Activated naive CD8-positive, alpha-beta T cell treated with anti-CD3 and anti-CD28 coated beads, Interleukin-2, amount 10 ng/mL, durations not matched to agents 7 days and 5 days (primary cell): Measurements from ENCODE around the gene TRAM1L1. TPM values are rescaled to one million over a fixed set of nuclear protein-coding genes. Genes with fewer than 3 reads are reported as not detected.

Experiments used
- ATAC-seq: fragments of 150-1000 bp; cut with Tn5 transposase; one replicate; pipeline ENCODE4 v1.10.0; 2021; ENCODE audit warnings: low read depth, moderate library complexity
- POLR2A ChIA-PET: fragments of 350-600 bp; sonication (Branson Sonifier 250); formaldehyde crosslinking; loops from one replicate; lab custom pipeline; 2021; ENCODE audit warnings: antibody characterized with exemption; lab: Charles Lee
- DNase-seq: peaks from one replicate; pipeline ENCODE4 v3.0.0; 2021
- H3K27ac Mint-ChIP-seq: one replicate; pipeline ENCODE4 v1.8.0; 2022; ENCODE audit warnings: mild to moderate bottlenecking, mixed read lengths
- H3K27me3 Mint-ChIP-seq: one replicate; pipeline ENCODE4 v1.8.0; 2022; ENCODE audit warnings: mild to moderate bottlenecking, moderate library complexity, mixed read lengths
- H3K36me3 Mint-ChIP-seq: one replicate; pipeline ENCODE4 v1.8.0; 2021; ENCODE audit warnings: mild to moderate bottlenecking, mixed read lengths
- H3K4me1 Mint-ChIP-seq: one replicate; pipeline ENCODE4 v1.8.0; 2021; ENCODE audit warnings: mixed read lengths
- H3K4me3 Mint-ChIP-seq: one replicate; pipeline ENCODE4 v1.8.0; 2022; ENCODE audit warnings: mild to moderate bottlenecking, moderate library complexity, mixed read lengths
- H3K9me3 Mint-ChIP-seq: one replicate; pipeline ENCODE4 v1.8.0; 2021; ENCODE audit warnings: mixed read lengths
- total RNA-seq, 2 experiments: library from RNA; stranded (reverse); gene quantifications; one replicate each; pipeline ENCODE4 v1.2.3, GENCODE V29; 2021

Gene TRAM1L1
- total RNA-seq: not detected

- H3K4me1 Mint-ChIP-seq: no peaks in the 10 kb centered on the region
- peak; percentile 39 for ATAC-seq
- no peaks in the 10 kb centered on the region for H3K36me3 Mint-ChIP-seq
- peak; percentile 34 for DNase-seq
- peaks cover 7% of the 10 kb centered on the region for H3K27me3 Mint-ChIP-seq
- POLR2A ChIA-PET: no interaction called here
- no peaks in the 10 kb centered on the region for H3K9me3 Mint-ChIP-seq
- no peak within 1 kb of the TSS for H3K27ac Mint-ChIP-seq
- peak within 1 kb of the TSS; percentile 52 for H3K4me3 Mint-ChIP-seq
Measured at GRCh38 chr4:117084866-117085701, at the start of gene TRAM1L1. TSS of gene TRAM1L1 (minus strand) at chr4:117085576. CDS start at chr4:117085393, 183 bp downstream.

GRCh38 chr4:117134386-117134785 is 49.0 kb upstream of the TRAM1L1 start:
- ATAC-seq: no peak

GRCh38 chr4:117096886-117097285 is 11.5 kb upstream of the TRAM1L1 start:
- H3K27ac Mint-ChIP-seq: no peak overlapping the region
- DNase-seq (no peak), ATAC-seq (no peak)
- no peaks in the 10 kb centered on the region for H3K4me1 Mint-ChIP-seq
- no peaks in the 10 kb centered on the region for H3K9me3 Mint-ChIP-seq
- no peaks in the 10 kb centered on the region for H3K36me3 Mint-ChIP-seq
- H3K27me3 Mint-ChIP-seq: no peaks in the 10 kb centered on the region
- POLR2A ChIA-PET: no interaction called here
- H3K4me3 Mint-ChIP-seq: no peak overlapping the region

More at GRCh38 chr4:117134386-117134785, 49.0 kb upstream of the TRAM1L1 start:
- Mint-ChIP-seq H3K4me1 (no peaks in the 10 kb centered on the region), H3K36me3 (no peaks in the 10 kb centered on the region), H3K9me3 (peaks cover 1% of the 10 kb centered on the region), H3K27ac (no peak overlapping the region), H3K27me3 (no peaks in the 10 kb centered on the region), H3K4me3 (no peak overlapping the region)
- POLR2A ChIA-PET: no interaction called here
- DNase-seq: no peak

GRCh38 chr4:117096462-117096861 is 11.1 kb upstream of the TRAM1L1 start:
- no peaks in the 10 kb centered on the region for H3K9me3 Mint-ChIP-seq
- no peak overlapping the region for H3K4me3 Mint-ChIP-seq
- H3K4me1 Mint-ChIP-seq: no peaks in the 10 kb centered on the region
- POLR2A ChIA-PET: no interaction called here
- H3K27ac Mint-ChIP-seq: no peak overlapping the region
- no peaks in the 10 kb centered on the region for H3K27me3 Mint-ChIP-seq
- H3K36me3 Mint-ChIP-seq: no peaks in the 10 kb centered on the region
- ATAC-seq (no peak), DNase-seq (no peak)

- no peak for DNase-seq
- Mint-ChIP-seq H3K36me3 (no peaks in the 10 kb centered on the region), H3K27me3 (no peaks in the 10 kb centered on the region), H3K9me3 (no peaks in the 10 kb centered on the region), H3K4me3 (no peak overlapping the region), H3K4me1 (no peaks in the 10 kb centered on the region), H3K27ac (no peak overlapping the region)
- ATAC-seq: no peak
- POLR2A ChIA-PET: no interaction called here
Measured at GRCh38 chr4:117093571-117093970, 8.2 kb upstream of the TRAM1L1 start.

- no peak overlapping the region for H3K4me3 Mint-ChIP-seq
- H3K36me3 Mint-ChIP-seq: no peaks in the 10 kb centered on the region
- no peak overlapping the region for H3K27ac Mint-ChIP-seq
- no peaks in the 10 kb centered on the region for H3K9me3 Mint-ChIP-seq
- H3K4me1 Mint-ChIP-seq: no peaks in the 10 kb centered on the region
- POLR2A ChIA-PET: no interaction called here
- ATAC-seq (no peak), DNase-seq (no peak)
- no peaks in the 10 kb centered on the region for H3K27me3 Mint-ChIP-seq
Measured at GRCh38 chr4:117077760-117078159, 7.6 kb downstream of the TRAM1L1 start.

- no peak for ATAC-seq
- H3K36me3 Mint-ChIP-seq: no peaks in the 10 kb centered on the region
- no peak overlapping the region for H3K27ac Mint-ChIP-seq
- H3K4me1 Mint-ChIP-seq: no peaks in the 10 kb centered on the region
- no peak overlapping the region for H3K4me3 Mint-ChIP-seq
- no peak for DNase-seq
- POLR2A ChIA-PET: no interaction called here
- no peaks in the 10 kb centered on the region for H3K9me3 Mint-ChIP-seq
- H3K27me3 Mint-ChIP-seq: no peaks in the 10 kb centered on the region
Measured at GRCh38 chr4:117068120-117068519, 17.3 kb downstream of the TRAM1L1 start.

GRCh38 chr4:117063961-117064696 is 21.2 kb downstream of the TRAM1L1 start:
- no peaks in the 10 kb centered on the region for H3K36me3 Mint-ChIP-seq
- POLR2A ChIA-PET: no interaction called here
- no peak overlapping the region for H3K4me3 Mint-ChIP-seq

GRCh38 chr4:117042962-117043361 is 42.4 kb downstream of the TRAM1L1 start:
- no peaks in the 10 kb centered on the region for H3K9me3 Mint-ChIP-seq
- no peaks in the 10 kb centered on the region for H3K27me3 Mint-ChIP-seq
- H3K27ac Mint-ChIP-seq: no peak overlapping the region
- no peak overlapping the region for H3K4me3 Mint-ChIP-seq
- no peak for ATAC-seq
- H3K4me1 Mint-ChIP-seq: no peaks in the 10 kb centered on the region
- POLR2A ChIA-PET: no interaction called here
- no peak for DNase-seq
- H3K36me3 Mint-ChIP-seq: no peaks in the 10 kb centered on the region

More at GRCh38 chr4:117063961-117064696, 21.2 kb downstream of the TRAM1L1 start:
- Mint-ChIP-seq H3K9me3 (no peaks in the 10 kb centered on the region), H3K27ac (no peak overlapping the region), H3K27me3 (no peaks in the 10 kb centered on the region), H3K4me1 (no peaks in the 10 kb centered on the region)
- no peak for ATAC-seq
- DNase-seq: no peak
